Measurements from ENCODE around the gene CCDC187.

Gene CCDC187

GRCh38 chr9:136295542-136296433, 8.1 kb downstream of the CCDC187 start:
- H3K9ac ChIP-seq (ENCODE audit: low read length), result no peak overlapping the region
- peaks cover 6% of the 10 kb centered on the region for H3K27me3 ChIP-seq (ENCODE audit: control insufficient read depth, insufficient read depth, low read length)
- H3K4me1 ChIP-seq (ENCODE audit: control insufficient read depth, insufficient read depth, low read length), result no peaks in the 10 kb centered on the region
- no peak overlapping the region for H3K4me3 ChIP-seq (ENCODE audit: low read length)
- no peak overlapping the region for H3K27ac ChIP-seq (ENCODE audit: low read depth, low read length)
- no peaks in the 10 kb centered on the region for H3K36me3 ChIP-seq (ENCODE audit: control insufficient read depth, insufficient read depth, low read length)

GRCh38 chr9:136295055-136295454, 8.8 kb downstream of the CCDC187 start:
- Histone ChIP-seq H3K27ac (ENCODE audit: low read depth, low read length) (no peak overlapping the region), H3K9ac (ENCODE audit: low read length) (no peak overlapping the region), H3K36me3 (ENCODE audit: control insufficient read depth, insufficient read depth, low read length) (no peaks in the 10 kb centered on the region)

GRCh38 chr9:136294437-136294836, 9.5 kb downstream of the CCDC187 start:
- Histone ChIP-seq H3K9ac (ENCODE audit: low read length) (no peak overlapping the region), H3K27ac (ENCODE audit: low read depth, low read length) (no peak overlapping the region), H3K4me1 (ENCODE audit: control insufficient read depth, insufficient read depth, low read length) (no peaks in the 10 kb centered on the region), H3K4me3 (ENCODE audit: low read length) (no peak overlapping the region), H3K27me3 (ENCODE audit: control insufficient read depth, insufficient read depth, low read length) (peaks cover 6% of the 10 kb centered on the region), H3K36me3 (ENCODE audit: control insufficient read depth, insufficient read depth, low read length) (no peaks in the 10 kb centered on the region)

More at GRCh38 chr9:136295055-136295454, 8.8 kb downstream of the CCDC187 start:
- H3K27me3 ChIP-seq (ENCODE audit: control insufficient read depth, insufficient read depth, low read length), result peaks cover 6% of the 10 kb centered on the region
- no peaks in the 10 kb centered on the region for H3K4me1 ChIP-seq (ENCODE audit: control insufficient read depth, insufficient read depth, low read length)
- no peak overlapping the region for H3K4me3 ChIP-seq (ENCODE audit: low read length)

GRCh38 chr9:136293476-136294077, 10.3 kb downstream of the CCDC187 start:
- no peak overlapping the region for H3K4me3 ChIP-seq (ENCODE audit: low read length)
- no peaks in the 10 kb centered on the region for H3K4me1 ChIP-seq (ENCODE audit: control insufficient read depth, insufficient read depth, low read length)
- H3K9ac ChIP-seq (ENCODE audit: low read length), result no peak overlapping the region
- no peaks in the 10 kb centered on the region for H3K36me3 ChIP-seq (ENCODE audit: control insufficient read depth, insufficient read depth, low read length)
- H3K27me3 ChIP-seq (ENCODE audit: control insufficient read depth, insufficient read depth, low read length), result peaks cover 6% of the 10 kb centered on the region
- no peak overlapping the region for H3K27ac ChIP-seq (ENCODE audit: low read depth, low read length)

- Histone ChIP-seq H3K4me1 (ENCODE audit: control insufficient read depth, insufficient read depth, low read length) (no peaks in the 10 kb centered on the region), H3K4me3 (ENCODE audit: low read length) (no peak overlapping the region), H3K36me3 (ENCODE audit: control insufficient read depth, insufficient read depth, low read length) (no peaks in the 10 kb centered on the region), H3K27ac (ENCODE audit: low read depth, low read length) (no peak overlapping the region), H3K9ac (ENCODE audit: low read length) (no peak overlapping the region), H3K27me3 (ENCODE audit: control insufficient read depth, insufficient read depth, low read length) (peaks cover 6% of the 10 kb centered on the region)
Observed at GRCh38 chr9:136292591-136293448, 11.1 kb downstream of the CCDC187 start.

- Histone ChIP-seq H3K4me3 (ENCODE audit: low read length) (no peak overlapping the region), H3K9ac (ENCODE audit: low read length) (no peak overlapping the region), H3K36me3 (ENCODE audit: control insufficient read depth, insufficient read depth, low read length) (no peaks in the 10 kb centered on the region), H3K4me1 (ENCODE audit: control insufficient read depth, insufficient read depth, low read length) (no peaks in the 10 kb centered on the region), H3K27me3 (ENCODE audit: control insufficient read depth, insufficient read depth, low read length) (peaks cover 6% of the 10 kb centered on the region), H3K27ac (ENCODE audit: low read depth, low read length) (no peak overlapping the region)
Observed at GRCh38 chr9:136292026-136292538, 11.8 kb downstream of the CCDC187 start.

- Histone ChIP-seq H3K27ac (ENCODE audit: low read depth, low read length) (no peak overlapping the region), H3K36me3 (ENCODE audit: control insufficient read depth, insufficient read depth, low read length) (no peaks in the 10 kb centered on the region), H3K27me3 (ENCODE audit: control insufficient read depth, insufficient read depth, low read length) (peaks cover 6% of the 10 kb centered on the region), H3K4me1 (ENCODE audit: control insufficient read depth, insufficient read depth, low read length) (no peaks in the 10 kb centered on the region), H3K9ac (ENCODE audit: low read length) (no peak overlapping the region), H3K4me3 (ENCODE audit: low read length) (no peak overlapping the region)
Observed at GRCh38 chr9:136291306-136292025, 12.4 kb downstream of the CCDC187 start.

GRCh38 chr9:136290508-136291000, 13.3 kb downstream of the CCDC187 start:
- no peaks in the 10 kb centered on the region for H3K4me1 ChIP-seq (ENCODE audit: control insufficient read depth, insufficient read depth, low read length)
- H3K4me3 ChIP-seq (ENCODE audit: low read length), result no peak overlapping the region
- H3K27me3 ChIP-seq (ENCODE audit: control insufficient read depth, insufficient read depth, low read length), result peaks cover 6% of the 10 kb centered on the region
- H3K27ac ChIP-seq (ENCODE audit: low read depth, low read length), result no peak overlapping the region
- H3K36me3 ChIP-seq (ENCODE audit: control insufficient read depth, insufficient read depth, low read length), result no peaks in the 10 kb centered on the region
- no peak overlapping the region for H3K9ac ChIP-seq (ENCODE audit: low read length)

- Histone ChIP-seq H3K4me3 (ENCODE audit: low read length) (no peak overlapping the region), H3K4me1 (ENCODE audit: control insufficient read depth, insufficient read depth, low read length) (no peaks in the 10 kb centered on the region), H3K27ac (ENCODE audit: low read depth, low read length) (no peak overlapping the region), H3K9ac (ENCODE audit: low read length) (no peak overlapping the region), H3K27me3 (ENCODE audit: control insufficient read depth, insufficient read depth, low read length) (peaks cover 6% of the 10 kb centered on the region), H3K36me3 (ENCODE audit: control insufficient read depth, insufficient read depth, low read length) (no peaks in the 10 kb centered on the region)
Observed at GRCh38 chr9:136289651-136290507, 14.0 kb downstream of the CCDC187 start.

GRCh38 chr9:136287960-136288753, 15.7 kb downstream of the CCDC187 start:
- no peaks in the 10 kb centered on the region for H3K4me1 ChIP-seq (ENCODE audit: control insufficient read depth, insufficient read depth, low read length)
- H3K27ac ChIP-seq (ENCODE audit: low read depth, low read length), result no peak overlapping the region
- no peaks in the 10 kb centered on the region for H3K36me3 ChIP-seq (ENCODE audit: control insufficient read depth, insufficient read depth, low read length)
- peaks cover 6% of the 10 kb centered on the region for H3K27me3 ChIP-seq (ENCODE audit: control insufficient read depth, insufficient read depth, low read length)
- H3K9ac ChIP-seq (ENCODE audit: low read length), result no peak overlapping the region
- no peak overlapping the region for H3K4me3 ChIP-seq (ENCODE audit: low read length)
